Keratinocyte (primary cell): ENCODE measurements around the gene SRPX. TPM values are rescaled to one million over a fixed set of nuclear protein-coding genes. Genes with fewer than 3 reads are reported as not detected.

Source experiments
- DNase-seq: peaks from one replicate; pipeline ENCODE4 v3.0.0-alpha.2; 2011; ENCODE audit warnings: low read depth, missing footprints, low spot score
- FAIRE-seq: peaks from 2 replicates; lab custom pipeline; 2011; peaks lifted over from hg19 to GRCh38; lab: Jason Lieb, UNC
- H2AFZ ChIP-seq: 2 replicates; pipeline ENCODE4 v1.6.0; 2012; ENCODE audit warnings: low read length, control low read depth, inconsistent platforms; ENCODE audit not compliant: control insufficient read depth
- H3K27ac ChIP-seq: 2 replicates; pipeline ENCODE4 v1.5.1; 2011; ENCODE audit warnings: low read length; ENCODE audit not compliant: control insufficient read depth, insufficient read depth
- H3K27me3 ChIP-seq: 3 replicates; pipeline ENCODE4 v1.6.0; 2011; ENCODE audit warnings: low read length; ENCODE audit not compliant: control insufficient read depth, insufficient read depth; ENCODE audit errors: extremely low read depth
- H3K36me3 ChIP-seq, 2 experiments: 2 replicates in 1 of 2; 3 replicates in 1 of 2; pipeline ENCODE4 v1.5.1; 2011; ENCODE audit warnings: low read length in 2 of 2, mild to moderate bottlenecking in 1 of 2; ENCODE audit not compliant: control insufficient read depth in 2 of 2, insufficient read depth in 2 of 2; ENCODE audit errors: extremely low read depth in 1 of 2
- H3K4me1 ChIP-seq: 3 replicates; pipeline ENCODE4 v1.5.1; 2011; ENCODE audit warnings: low read length; ENCODE audit not compliant: control insufficient read depth, insufficient read depth; ENCODE audit errors: extremely low read depth
- H3K4me2 ChIP-seq: 3 replicates; pipeline ENCODE4 v1.6.0; 2011; ENCODE audit warnings: low read depth, low read length; ENCODE audit not compliant: control insufficient read depth, insufficient read depth; ENCODE audit errors: extremely low read depth
- H3K4me3 ChIP-seq, 3 experiments: fragments of 200-600 bp in 1 of 3; sonication (generic) in 1 of 3; 2 replicates in 2 of 3; 3 replicates in 1 of 3; pipeline ENCODE4 v1.5.1; 2011 to 2016; ENCODE audit warnings: low read length in 3 of 3, mild to moderate bottlenecking in 3 of 3, control low read depth in 2 of 3, inconsistent platforms in 1 of 3, low read depth in 1 of 3, mixed read lengths in 1 of 3, mixed run types in 1 of 3, moderate library complexity in 1 of 3; ENCODE audit not compliant: control insufficient read depth in 2 of 3, insufficient read depth in 2 of 3; ENCODE audit errors: extremely low read depth in 1 of 3
- H3K79me2 ChIP-seq: 2 replicates; pipeline ENCODE4 v1.6.0; 2012; ENCODE audit warnings: low read length; ENCODE audit not compliant: control insufficient read depth, insufficient read depth
- H3K9ac ChIP-seq: 3 replicates; pipeline ENCODE4 v1.6.0; 2011; ENCODE audit warnings: low read length; ENCODE audit not compliant: control insufficient read depth, insufficient read depth; ENCODE audit errors: extremely low read depth
- H3K9me1 ChIP-seq: 3 replicates; pipeline ENCODE4 v1.6.0; 2011; ENCODE audit warnings: low read length; ENCODE audit not compliant: control insufficient read depth, insufficient read depth; ENCODE audit errors: extremely low read depth
- H3K9me3 ChIP-seq: 2 replicates; pipeline ENCODE4 v1.5.1; 2012; ENCODE audit warnings: low read depth, low read length; ENCODE audit not compliant: control insufficient read depth
- H4K20me1 ChIP-seq: 3 replicates; pipeline ENCODE4 v1.6.0; 2011; ENCODE audit warnings: low read length; ENCODE audit not compliant: control insufficient read depth, insufficient read depth; ENCODE audit errors: extremely low read depth
- EZH2 ChIP-seq: IDR thresholded peaks from one replicate; pipeline ENCODE4 v1.6.1; 2012; ENCODE audit warnings: inconsistent platforms, mild to moderate bottlenecking, low read length, moderate library complexity
- dilution Hi-C: fragments of 300-500 bp; cut with MboI; formaldehyde crosslinking; loops from one replicate; pipeline ENCODE4 v1.7.0; 2020; ENCODE audit warnings: low sequenced_read_pairs; ENCODE audit not compliant: extremely low pct_ligation_motif_present
- polyA plus RNA-seq, 5 experiments: library from polyadenylated mRNA; depleted of rRNA in 3 of 5; stranded (reverse) in 3 of 5; stranded (forward) in 1 of 5; unstranded in 1 of 5; fragments of >200 nt; gene quantifications; 1 replicate in 1 of 5; 2 replicates in 3 of 5; 3 replicates in 1 of 5; pipeline versions ENCODE4 v1.2.1 to v1.2.3, GENCODE V29; 2011 to 2012; ENCODE audit warnings: missing spikeins in 2 of 5, low read depth in 1 of 5, low replicate concordance in 1 of 5
- TF ChIP-seq, protein P1 (sequence below), 3 experiments: IDR thresholded peaks in 1 of 3; conservative IDR thresholded peaks in 1 of 3; optimal IDR thresholded peaks in 1 of 3; 2 replicates in 2 of 3; 3 replicates in 1 of 3; pipeline versions ENCODE3 to v1.5.1; 2011; ENCODE audit warnings: low read length in 3 of 3, mild to moderate bottlenecking in 3 of 3, moderate library complexity in 2 of 3, control low read depth in 1 of 3, inconsistent platforms in 1 of 3; ENCODE audit not compliant: insufficient read depth in 2 of 3; ENCODE audit errors: extremely low read depth in 1 of 3

SRPX gene
- polyA plus RNA-seq, 1 donor (not counting 4 experiments of a cell fraction or from before 2014, with no cell fraction given): 53.8 TPM

DNA sequence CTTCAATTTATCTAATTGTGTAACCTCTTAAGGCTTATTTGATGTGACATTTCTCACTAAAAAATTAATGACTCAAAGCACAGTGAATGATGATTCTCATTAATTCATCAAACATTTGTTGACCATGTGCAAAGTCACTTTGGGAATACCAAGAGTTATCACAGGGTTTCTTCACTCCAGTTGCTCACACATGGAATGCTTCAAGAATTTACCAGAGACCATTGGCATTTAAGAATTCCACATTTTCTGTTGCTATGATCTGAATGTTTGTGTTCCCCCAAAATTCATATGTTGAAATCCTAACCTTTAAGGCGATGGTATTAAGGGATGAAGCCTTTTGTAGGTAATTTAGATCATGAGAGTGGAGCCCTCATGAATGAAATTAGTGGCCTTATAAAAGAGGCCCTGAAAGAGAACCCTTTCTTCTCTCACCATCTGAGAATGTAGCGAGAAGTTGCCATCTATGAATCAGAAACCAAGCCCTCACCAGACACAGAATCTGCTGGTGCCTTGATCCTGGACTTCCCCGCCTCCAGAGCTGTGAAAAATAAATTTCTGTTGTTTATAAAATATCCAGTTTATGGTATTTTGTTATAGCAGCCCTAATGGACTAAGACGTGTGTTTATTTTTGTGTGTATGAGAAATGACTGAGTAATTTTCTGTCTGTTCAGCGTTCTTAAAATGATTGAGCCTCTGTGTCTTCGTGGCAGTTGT is 16.4 kb upstream of the SRPX start:
- no peak for FAIRE-seq
- no peak overlapping the region for H2AFZ ChIP-seq
- dilution Hi-C loops: no loop called here

DNA sequence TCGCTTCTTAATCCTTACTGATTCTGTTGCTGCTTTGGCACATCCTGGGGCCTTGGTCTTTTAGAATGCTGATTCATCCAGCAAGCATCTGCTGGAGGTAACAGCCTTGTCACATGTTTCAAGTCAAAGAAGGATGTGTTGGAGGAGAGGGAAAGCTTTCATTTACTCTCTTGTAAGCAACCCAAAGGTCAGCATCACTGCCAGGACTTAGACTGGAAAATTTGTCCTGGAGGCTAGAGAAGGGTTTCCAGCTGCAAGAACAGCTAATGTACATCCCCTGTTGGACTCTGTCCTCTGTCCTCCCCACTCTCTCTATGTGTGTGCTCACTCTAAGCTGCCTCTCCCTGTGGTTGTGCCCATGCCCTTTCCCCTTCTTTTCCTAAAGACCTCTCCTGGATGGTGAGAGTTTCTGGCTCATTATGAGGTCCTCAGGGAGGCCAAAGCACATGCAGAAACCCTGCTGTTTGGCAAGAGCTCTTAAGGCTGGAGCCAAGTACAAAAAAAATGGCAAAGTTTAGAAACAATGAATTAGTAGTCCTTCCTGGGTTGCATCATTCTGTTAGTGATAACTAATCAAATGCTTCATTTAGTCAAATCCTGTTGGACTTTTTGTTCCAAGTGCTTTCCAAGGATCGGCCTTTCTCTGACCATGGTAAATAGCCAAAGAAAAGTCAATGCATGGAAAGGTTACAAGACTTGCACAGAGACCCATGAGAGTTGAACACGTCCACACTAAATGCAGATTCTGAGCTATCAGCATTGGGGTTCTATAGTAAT is 13.4 kb upstream of the SRPX start:
- Histone ChIP-seq H3K9me1 (no peaks in the 10 kb centered on the region), H3K4me3 (no peak overlapping the region), H3K9ac (no peak overlapping the region), H2AFZ (peak overlapping the region; percentile 24), H4K20me1 (no peaks in the 10 kb centered on the region), H3K27me3 (no peaks in the 10 kb centered on the region), H3K27ac (no peak overlapping the region), H3K4me1 (peaks cover 20% of the 10 kb centered on the region), H3K9me3 (no peaks in the 10 kb centered on the region), H3K36me3 (no peaks in the 10 kb centered on the region), H3K79me2 (no peaks in the 10 kb centered on the region), H3K4me2 (peak overlapping the region; percentile 14)
- FAIRE-seq: no peak
- TF ChIP-seq, protein P1, sequence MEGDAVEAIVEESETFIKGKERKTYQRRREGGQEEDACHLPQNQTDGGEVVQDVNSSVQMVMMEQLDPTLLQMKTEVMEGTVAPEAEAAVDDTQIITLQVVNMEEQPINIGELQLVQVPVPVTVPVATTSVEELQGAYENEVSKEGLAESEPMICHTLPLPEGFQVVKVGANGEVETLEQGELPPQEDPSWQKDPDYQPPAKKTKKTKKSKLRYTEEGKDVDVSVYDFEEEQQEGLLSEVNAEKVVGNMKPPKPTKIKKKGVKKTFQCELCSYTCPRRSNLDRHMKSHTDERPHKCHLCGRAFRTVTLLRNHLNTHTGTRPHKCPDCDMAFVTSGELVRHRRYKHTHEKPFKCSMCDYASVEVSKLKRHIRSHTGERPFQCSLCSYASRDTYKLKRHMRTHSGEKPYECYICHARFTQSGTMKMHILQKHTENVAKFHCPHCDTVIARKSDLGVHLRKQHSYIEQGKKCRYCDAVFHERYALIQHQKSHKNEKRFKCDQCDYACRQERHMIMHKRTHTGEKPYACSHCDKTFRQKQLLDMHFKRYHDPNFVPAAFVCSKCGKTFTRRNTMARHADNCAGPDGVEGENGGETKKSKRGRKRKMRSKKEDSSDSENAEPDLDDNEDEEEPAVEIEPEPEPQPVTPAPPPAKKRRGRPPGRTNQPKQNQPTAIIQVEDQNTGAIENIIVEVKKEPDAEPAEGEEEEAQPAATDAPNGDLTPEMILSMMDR (optimal IDR thresholded peaks at IDR 0.05 in 1 of 3, IDR thresholded peaks at IDR 0.05 in 1 of 3, conservative IDR thresholded peaks at IDR 0.05 in 1 of 3; ENCODE audit: extremely low read depth in 1 of 3, insufficient read depth in 2 of 3, low read length in 3 of 3): no peak
- no peak for TF ChIP-seq EZH2
- dilution Hi-C loops: no loop called here
- no peak for DNase-seq

More for the DNA sequence above, 16.4 kb upstream of the SRPX start:
- Histone ChIP-seq H3K9me1 (no peaks in the 10 kb centered on the region), H3K4me3 (no peak overlapping the region), H3K9me3 (no peaks in the 10 kb centered on the region), H3K4me1 (peaks cover 19% of the 10 kb centered on the region), H3K27me3 (no peaks in the 10 kb centered on the region), H3K4me2 (no peak overlapping the region), H3K9ac (no peak overlapping the region), H3K79me2 (no peaks in the 10 kb centered on the region), H3K36me3 (no peaks in the 10 kb centered on the region), H4K20me1 (no peaks in the 10 kb centered on the region), H3K27ac (no peak overlapping the region)
- DNase-seq: no peak
- TF ChIP-seq, protein P1 (optimal IDR thresholded peaks at IDR 0.05 in 1 of 3, IDR thresholded peaks at IDR 0.05 in 1 of 3, conservative IDR thresholded peaks at IDR 0.05 in 1 of 3; ENCODE audit: extremely low read depth in 1 of 3, insufficient read depth in 2 of 3, low read length in 3 of 3): no peak
- no peak for TF ChIP-seq EZH2
